CD4-positive, alpha-beta T cell treated with Interferon gamma for 1 hour (primary cell): ENCODE measurements around the gene GAPDH.
"Not testable (repeated sequence)": the region's sequence is repeated elsewhere in the genome, so short reads cannot be mapped to it uniquely, and the experiment has no call there.

ENCODE experiments used
- DNase-seq: peaks from one replicate; pipeline ENCODE4 v3.0.0-alpha.2; 2020

GAPDH gene

GRCh38 chr12:6569786-6570185, 35.5 kb downstream of the GAPDH start:
- no peak for DNase-seq

- DNase-seq = peak; percentile 42
Observed at GRCh38 chr12:6570264-6570887, 36.1 kb downstream of the GAPDH start.

- no peak for DNase-seq
Observed at GRCh38 chr12:6573001-6573400, 38.7 kb downstream of the GAPDH start.

- no peak for DNase-seq
Observed at GRCh38 chr12:6574576-6575295, 40.4 kb downstream of the GAPDH start.

GRCh38 chr12:6575648-6576047, 41.3 kb downstream of the GAPDH start:
- DNase-seq = no peak

- no peak for DNase-seq
Observed at GRCh38 chr12:6582196-6582595, 47.9 kb downstream of the GAPDH start.

- no peak for DNase-seq
Observed at GRCh38 chr12:6582959-6583358, 48.6 kb downstream of the GAPDH start.

- DNase-seq = no peak
Observed at GRCh38 chr12:6584293-6584692, 50.0 kb downstream of the GAPDH start.

- DNase-seq = not testable (repeated sequence)
Observed at GRCh38 chr12:6586569-6586968, 52.3 kb downstream of the GAPDH start.
